ACC112 (cell line): Measurements from ENCODE around the gene ANLN.
"Not testable (repeated sequence)": the region's sequence is repeated elsewhere in the genome, so short reads cannot be mapped to it uniquely, and the experiment has no call there.

ENCODE experiments used
- H2AFZ ChIP-seq: fragments of 200-600 bp; sonication (generic); one replicate; pipeline ENCODE4 v1.6.0; 2017; ENCODE audit warnings: antibody characterized with exemption, low read length; ENCODE audit not compliant: unreplicated experiment
- H3K27ac ChIP-seq: fragments of 200-600 bp; sonication (generic); 2 replicates; pipeline ENCODE4 v1.5.1; 2014; ENCODE audit warnings: low read depth, mild to moderate bottlenecking, antibody characterized with exemption, low read length, moderate library complexity
- H3K27me3 ChIP-seq: fragments of 200-600 bp; sonication (generic); 2 replicates; pipeline ENCODE4 v1.6.1; 2014; ENCODE audit warnings: mild to moderate bottlenecking, antibody characterized with exemption, low read length, moderate library complexity, mixed read lengths; ENCODE audit not compliant: insufficient read depth
- H3K36me3 ChIP-seq: fragments of 200-600 bp; sonication (generic); 2 replicates; pipeline ENCODE4 v1.6.1; 2016; ENCODE audit warnings: mild to moderate bottlenecking, antibody characterized with exemption, low read length, moderate library complexity, mixed read lengths; ENCODE audit not compliant: insufficient read depth
- H3K4me1 ChIP-seq: fragments of 200-600 bp; sonication (generic); one replicate; pipeline ENCODE4 v1.6.1; 2016; ENCODE audit warnings: low read length, mixed read lengths; ENCODE audit not compliant: insufficient read depth, unreplicated experiment, control insufficient read depth
- H3K4me3 ChIP-seq: fragments of 200-600 bp; sonication (generic); 2 replicates; pipeline ENCODE4 v1.5.1; 2014; ENCODE audit warnings: mild to moderate bottlenecking, low read depth, low read length
- H3K79me2 ChIP-seq: fragments of 200-600 bp; sonication (generic); one replicate; pipeline ENCODE4 v1.6.0; 2016; ENCODE audit warnings: low read length; ENCODE audit not compliant: control insufficient read depth, unreplicated experiment, insufficient read depth

Gene ANLN

GRCh38 chr7:36483853-36484252 lies 94.2 kb downstream of the ANLN start:
- not testable (repeated sequence) for H3K79me2 ChIP-seq, H2AFZ ChIP-seq, H3K36me3 ChIP-seq, H3K4me1 ChIP-seq, H3K4me3 ChIP-seq, H3K27ac ChIP-seq
- peaks cover 41% of the 10 kb centered on the region for H3K27me3 ChIP-seq

GRCh38 chr7:36484265-36484664 lies 94.6 kb downstream of the ANLN start:
- H3K4me3 ChIP-seq, result no peak overlapping the region
- peaks cover 43% of the 10 kb centered on the region for H3K27me3 ChIP-seq
- H3K36me3 ChIP-seq, result no peaks in the 10 kb centered on the region
- H3K79me2 ChIP-seq, result no peaks in the 10 kb centered on the region
- no peak overlapping the region for H2AFZ ChIP-seq
- no peaks in the 10 kb centered on the region for H3K4me1 ChIP-seq
- no peak overlapping the region for H3K27ac ChIP-seq

DNA sequence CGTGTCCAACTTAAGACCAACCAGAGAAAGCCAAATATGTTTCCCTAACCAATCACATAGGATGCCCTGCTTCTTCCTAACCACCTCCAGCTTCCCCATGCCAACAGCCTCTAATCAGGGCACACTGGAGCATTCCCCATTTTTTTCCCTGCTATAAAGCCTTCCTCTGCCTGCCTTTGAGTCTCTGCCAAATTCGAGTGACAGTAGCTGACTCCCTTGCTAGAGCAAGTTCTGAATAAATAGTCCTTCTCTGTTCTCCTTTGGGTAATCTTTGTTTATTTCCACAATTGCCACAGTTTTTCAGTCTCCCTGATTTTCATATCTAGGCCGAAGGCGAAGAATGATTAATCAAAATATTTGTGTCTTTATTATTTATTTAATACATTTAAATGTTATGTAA lies 96.7 kb downstream of the ANLN start:
- Histone ChIP-seq H3K79me2 (no peaks in the 10 kb centered on the region), H3K4me3 (no peak overlapping the region), H3K27ac (no peak overlapping the region), H3K27me3 (peaks cover 46% of the 10 kb centered on the region), H3K36me3 (no peaks in the 10 kb centered on the region), H2AFZ (no peak overlapping the region), H3K4me1 (no peaks in the 10 kb centered on the region)

DNA sequence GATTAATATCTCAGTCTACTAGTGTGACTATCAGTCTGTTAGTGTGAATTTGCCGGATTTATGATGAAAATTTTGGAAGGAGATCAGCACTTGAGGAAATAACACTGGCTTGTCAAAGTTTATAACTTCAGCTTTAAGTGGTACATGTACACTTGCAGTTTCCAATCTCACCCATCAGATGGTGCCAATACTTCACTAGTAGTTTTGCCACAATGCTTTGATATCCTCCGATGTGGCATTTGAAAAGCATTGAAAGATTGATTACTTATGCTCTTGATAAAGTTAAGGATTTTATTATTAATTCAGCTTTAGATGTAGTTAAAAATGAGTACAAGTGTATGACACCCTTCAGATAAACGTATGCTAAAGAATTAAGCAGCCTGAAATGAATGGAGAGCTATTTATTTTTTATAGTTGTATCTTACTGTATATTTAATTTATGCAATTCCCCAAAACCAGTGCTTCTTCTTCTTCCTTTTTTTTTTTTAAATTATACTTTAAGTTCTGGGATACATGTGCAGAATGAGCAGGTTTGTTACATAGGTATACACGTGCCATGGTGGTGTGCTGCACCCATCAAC lies 98.2 kb downstream of the ANLN start:
- Histone ChIP-seq H3K4me1 (no peaks in the 10 kb centered on the region), H3K27me3 (peaks cover 46% of the 10 kb centered on the region), H3K4me3 (no peak overlapping the region), H3K79me2 (no peaks in the 10 kb centered on the region), H3K27ac (no peak overlapping the region), H2AFZ (no peak overlapping the region), H3K36me3 (no peaks in the 10 kb centered on the region)

GRCh38 chr7:36488672-36489071 lies 99.0 kb downstream of the ANLN start:
- H3K4me3 ChIP-seq, H2AFZ ChIP-seq, H3K79me2 ChIP-seq, H3K27ac ChIP-seq, H3K36me3 ChIP-seq, H3K4me1 ChIP-seq: not testable (repeated sequence)
- peaks cover 43% of the 10 kb centered on the region for H3K27me3 ChIP-seq

DNA sequence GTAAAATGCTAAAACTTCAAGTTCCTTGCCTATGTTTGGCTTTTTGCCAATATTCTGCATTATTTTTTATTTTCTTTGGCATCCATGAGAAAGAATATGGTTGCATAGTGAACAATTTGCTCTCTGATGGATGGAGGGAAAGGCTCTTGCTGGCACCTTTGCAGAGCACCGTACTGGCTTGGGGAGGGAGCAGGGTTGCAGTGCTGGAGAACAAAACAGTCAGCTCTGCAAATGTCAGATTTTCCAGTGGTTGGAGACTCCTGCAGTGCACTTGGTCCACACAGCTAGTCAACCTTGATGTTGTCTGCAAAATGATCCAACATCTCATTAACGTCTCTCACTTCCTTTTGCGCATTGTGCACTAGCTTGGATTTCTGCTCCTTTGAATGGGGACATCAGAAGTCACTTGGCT lies 100.8 kb downstream of the ANLN start:
- Histone ChIP-seq H2AFZ (no peak overlapping the region), H3K4me1 (no peaks in the 10 kb centered on the region), H3K27ac (no peak overlapping the region), H3K27me3 (peaks cover 39% of the 10 kb centered on the region), H3K4me3 (no peak overlapping the region), H3K36me3 (no peaks in the 10 kb centered on the region), H3K79me2 (no peaks in the 10 kb centered on the region)

- Histone ChIP-seq H3K4me3 (no peak overlapping the region), H3K79me2 (no peaks in the 10 kb centered on the region), H3K27ac (no peak overlapping the region), H3K27me3 (peaks cover 38% of the 10 kb centered on the region), H2AFZ (no peak overlapping the region), H3K4me1 (no peaks in the 10 kb centered on the region), H3K36me3 (no peaks in the 10 kb centered on the region)
Observed at GRCh38 chr7:36491317-36491716, 101.7 kb downstream of the ANLN start.

GRCh38 chr7:36496576-36496975 lies 106.9 kb downstream of the ANLN start:
- Histone ChIP-seq H3K27me3 (peaks cover 28% of the 10 kb centered on the region), H2AFZ (no peak overlapping the region), H3K27ac (no peak overlapping the region), H3K36me3 (no peaks in the 10 kb centered on the region), H3K4me3 (no peak overlapping the region), H3K79me2 (no peaks in the 10 kb centered on the region), H3K4me1 (no peaks in the 10 kb centered on the region)

DNA sequence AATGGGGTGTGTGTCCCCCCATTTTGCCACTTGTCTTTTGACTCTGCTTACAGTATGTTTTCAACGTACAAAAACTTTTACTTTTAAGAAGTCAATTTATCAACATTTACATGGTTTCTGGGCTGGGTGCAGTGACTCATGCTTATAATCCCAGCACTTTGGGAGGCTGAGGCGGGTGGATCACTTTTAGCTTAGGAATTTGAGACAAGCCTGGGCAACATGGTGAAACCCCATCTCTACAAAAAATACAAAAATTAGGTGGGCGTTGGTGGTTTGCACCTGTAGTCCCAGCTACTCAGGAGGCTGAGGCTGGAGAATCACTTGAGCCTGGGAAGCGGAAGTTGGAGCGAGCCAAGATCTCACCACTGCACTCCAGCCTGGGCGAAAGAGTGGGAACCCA lies 107.5 kb downstream of the ANLN start:
- H3K79me2 ChIP-seq, H3K36me3 ChIP-seq, H3K4me3 ChIP-seq, H3K27ac ChIP-seq, H3K4me1 ChIP-seq, H2AFZ ChIP-seq: not testable (repeated sequence)
- peaks cover 22% of the 10 kb centered on the region for H3K27me3 ChIP-seq

- no peak overlapping the region for H2AFZ ChIP-seq
- no peaks in the 10 kb centered on the region for H3K79me2 ChIP-seq
- peaks cover 20% of the 10 kb centered on the region for H3K27me3 ChIP-seq
- no peaks in the 10 kb centered on the region for H3K36me3 ChIP-seq
- H3K27ac ChIP-seq, result no peak overlapping the region
- H3K4me3 ChIP-seq, result no peak overlapping the region
- no peaks in the 10 kb centered on the region for H3K4me1 ChIP-seq
Observed at GRCh38 chr7:36497775-36498174, 108.1 kb downstream of the ANLN start.
